Stimulated activated CD8-positive, alpha-beta memory T cell treated with anti-CD3 and anti-CD28 coated beads, Interleukin-2, amount 100 ng/mL, for 48 hours (primary cell): ENCODE results near the gene TNP1.

Experiments used
- DNase-seq, 2 donors: peaks; one replicate each; pipeline ENCODE4 v3.0.0-alpha.2; 2020; ENCODE audit warnings: low read depth in 2 of 2

TNP1 gene, protein sequence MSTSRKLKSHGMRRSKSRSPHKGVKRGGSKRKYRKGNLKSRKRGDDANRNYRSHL

DNA sequence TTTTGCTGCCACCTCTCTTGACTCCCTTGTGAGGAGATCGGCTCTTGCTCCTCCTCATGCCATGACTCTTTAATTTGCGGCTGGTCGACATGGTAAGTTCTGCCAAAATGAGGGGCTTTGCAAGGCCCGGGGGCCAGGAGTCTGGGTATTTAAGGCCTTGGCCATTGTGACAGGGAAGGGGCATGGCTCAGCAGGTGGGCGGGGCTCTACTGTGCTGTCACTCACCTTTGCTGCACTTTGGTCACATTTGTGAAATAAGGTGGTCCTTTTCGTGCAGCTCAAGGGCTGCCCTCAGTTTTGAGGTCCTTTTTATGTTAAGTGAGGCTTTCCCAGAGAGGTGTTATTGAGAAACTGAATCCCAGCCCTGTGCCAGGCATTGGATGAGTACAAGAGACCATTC lies at the start of gene TNP1:
Gene TNP1, minus strand, starts transcription at position 121 of the 400 bp plus-strand sequence. Its CDS starts 30 bp downstream, at position 91.
- DNase-seq, result no peak

DNA sequence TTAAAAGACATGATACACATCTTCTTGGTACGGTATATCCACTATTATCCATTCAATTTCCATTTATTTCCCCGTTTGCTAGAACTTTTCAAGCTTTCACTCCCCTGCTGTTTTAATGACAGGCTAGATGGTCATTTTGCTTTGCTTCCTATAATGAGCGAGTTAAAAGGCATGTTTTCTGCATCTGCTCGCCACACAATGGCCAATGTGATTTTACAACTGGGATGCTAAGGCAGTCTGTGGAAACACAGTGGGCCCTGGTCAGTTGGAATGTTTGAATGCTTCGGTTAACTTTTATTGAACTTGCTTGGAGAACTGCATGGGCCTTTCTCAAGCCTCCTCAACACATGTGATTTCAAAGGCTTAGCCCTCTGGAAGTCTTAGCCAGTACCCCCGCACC lies 48.4 kb upstream of the TNP1 start:
- DNase-seq, result no peak

DNA sequence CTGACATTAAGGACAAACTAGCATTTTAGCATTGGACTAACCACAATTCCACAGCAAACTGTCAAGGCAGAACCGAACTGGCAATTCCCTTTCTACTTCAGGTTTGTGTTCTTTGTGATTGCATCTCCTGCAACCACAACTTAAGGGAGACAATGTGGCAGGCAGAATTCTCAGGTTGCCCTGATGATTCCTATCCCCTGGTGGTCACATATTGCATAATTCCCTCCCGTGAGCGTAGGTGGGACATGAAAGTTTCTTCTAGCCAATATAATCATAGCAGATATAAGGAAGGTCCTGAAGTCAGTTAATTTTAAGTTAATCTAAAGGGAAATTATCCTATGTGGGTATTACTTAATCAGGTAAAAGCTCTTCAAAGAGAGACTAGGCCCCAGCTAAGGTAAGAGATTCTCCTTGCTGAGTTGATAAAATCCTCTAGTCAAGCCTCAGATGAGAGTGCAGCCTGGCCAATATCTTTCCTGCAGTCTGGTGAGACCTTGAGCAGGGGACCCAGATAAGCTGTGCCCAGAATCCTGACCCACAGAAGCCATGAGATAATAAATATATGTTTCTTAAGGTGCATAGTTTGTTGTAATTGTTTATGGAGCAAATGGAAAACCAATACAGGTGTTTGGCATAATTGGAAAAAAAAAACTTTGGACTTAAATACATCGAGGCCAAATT lies 45.9 kb upstream of the TNP1 start:
- no peak for DNase-seq

DNA sequence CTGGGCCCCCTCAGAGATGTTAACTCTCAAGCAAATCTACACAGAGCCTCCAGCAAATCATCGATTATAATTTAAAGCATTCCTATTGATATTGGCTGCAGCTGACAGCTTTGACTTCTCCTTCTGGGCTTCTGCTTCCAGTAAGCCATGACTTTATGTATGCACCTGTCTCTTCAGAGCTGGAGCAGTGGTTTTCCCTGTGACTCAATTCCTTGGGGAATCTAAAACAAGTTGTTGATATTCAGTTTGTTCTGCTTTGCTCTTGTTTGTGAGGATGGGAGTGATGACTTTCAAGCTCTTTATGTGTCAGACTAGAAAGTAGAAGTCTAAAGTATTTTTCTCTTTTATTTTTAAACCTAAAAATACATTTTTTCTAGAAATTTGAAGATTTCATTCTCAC lies 45.1 kb upstream of the TNP1 start:
- DNase-seq, result no peak

DNA sequence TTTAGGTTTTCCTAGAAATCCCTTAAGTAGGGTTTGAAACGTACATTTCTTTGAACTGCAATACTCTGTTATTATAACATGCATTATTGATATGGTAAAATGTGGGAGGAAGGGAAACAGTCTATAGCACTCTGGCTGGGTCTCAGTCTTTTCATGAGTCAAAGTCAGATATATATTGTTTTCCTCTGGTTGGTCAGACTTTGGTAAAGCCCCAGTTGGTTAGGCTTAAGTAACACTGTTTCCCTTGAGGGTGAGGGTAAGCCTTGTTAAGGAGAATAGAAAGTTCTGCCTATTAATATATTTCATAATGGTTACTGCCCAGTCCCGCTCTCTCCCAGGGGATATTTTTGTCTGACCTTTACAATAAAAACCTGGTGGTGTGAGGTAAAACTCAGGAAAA lies 44.7 kb upstream of the TNP1 start:
- DNase-seq, result no peak

DNA sequence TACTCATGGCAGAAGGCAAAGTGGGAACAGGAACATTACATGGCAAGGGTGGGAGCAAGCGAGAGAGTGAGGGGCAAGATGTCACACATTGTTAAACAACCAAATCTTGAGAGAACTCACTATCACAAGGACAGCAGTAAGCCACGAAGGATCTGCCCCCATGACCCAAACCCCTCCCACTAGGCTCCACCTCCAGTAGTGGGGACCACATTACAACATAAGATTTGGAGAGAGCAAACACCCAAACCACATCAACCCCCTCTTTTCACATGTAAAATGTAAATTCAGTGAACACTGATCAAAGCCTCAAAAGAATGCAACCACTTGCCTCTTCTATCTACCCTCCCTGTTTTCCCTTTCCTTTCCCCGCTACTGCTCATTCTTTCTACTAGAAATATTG lies 43.6 kb upstream of the TNP1 start:
- no peak for DNase-seq

DNA sequence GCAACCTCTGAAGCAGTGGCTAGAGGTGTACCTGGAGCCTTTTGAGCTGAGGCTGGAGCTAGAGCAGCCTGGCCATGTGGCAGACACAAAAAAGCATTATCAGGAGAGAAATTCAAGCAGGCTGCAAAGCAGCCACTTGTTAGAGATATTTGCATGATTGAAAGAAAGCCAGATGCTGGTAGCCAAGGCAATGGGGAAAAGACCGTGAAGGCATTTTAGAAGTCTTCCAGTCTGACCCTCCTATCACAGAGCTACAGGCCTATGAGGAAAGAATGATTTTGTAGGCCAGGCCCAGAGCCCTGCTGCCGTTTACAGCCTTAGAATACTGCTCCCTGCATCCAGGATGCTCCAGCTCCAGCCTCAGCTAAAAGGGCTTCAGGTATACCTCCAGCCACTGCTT lies 41.4 kb upstream of the TNP1 start:
- no peak for DNase-seq

DNA sequence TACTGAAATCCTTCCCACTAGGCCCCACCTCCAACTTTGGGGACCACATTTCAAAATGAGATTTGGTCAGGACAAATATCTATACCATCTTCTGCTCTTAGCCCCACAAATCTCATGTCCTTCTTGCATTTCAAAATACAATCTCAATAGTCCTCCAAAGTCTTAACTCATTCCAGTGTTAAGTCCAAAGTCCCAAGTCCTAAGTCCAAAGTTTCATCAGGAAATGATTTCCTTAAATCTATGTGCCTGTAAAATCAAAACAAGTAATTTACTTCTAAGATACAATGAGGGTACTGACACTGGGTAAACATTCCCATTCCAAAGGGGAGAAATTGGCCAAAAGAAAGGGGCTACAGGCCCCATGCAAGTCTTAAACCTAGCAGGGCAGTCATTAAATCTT lies 40.5 kb upstream of the TNP1 start:
- DNase-seq, result no peak

DNA sequence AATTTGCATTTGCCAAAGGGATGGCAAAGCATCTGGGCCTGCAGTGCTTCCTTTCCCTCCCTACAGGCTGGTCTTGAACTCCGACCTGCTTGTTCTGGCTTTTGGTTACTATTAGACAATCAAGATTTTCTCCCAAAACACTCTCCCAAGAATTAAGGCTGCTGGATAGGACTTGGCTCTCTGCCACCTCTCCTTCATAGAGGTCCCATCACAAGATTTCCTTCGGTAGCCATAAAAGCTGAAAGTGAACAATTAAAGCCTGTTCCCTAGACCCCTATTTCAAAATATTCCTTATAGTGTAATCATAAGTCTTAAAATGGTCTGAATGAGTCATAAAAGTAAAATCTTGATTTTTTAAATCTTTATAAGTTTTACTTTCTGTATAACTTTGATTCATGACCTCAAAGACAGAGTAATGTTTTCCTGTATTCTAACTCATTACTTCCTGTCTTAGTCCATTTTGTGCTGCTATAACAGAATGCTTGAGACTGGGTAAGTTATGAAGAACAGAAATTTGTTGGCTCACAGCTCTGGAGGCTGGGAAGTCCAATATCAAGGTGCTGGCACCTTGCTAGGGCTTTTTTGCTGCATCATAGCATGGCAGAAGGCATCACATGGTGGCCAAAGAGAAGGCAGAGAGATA lies 37.8 kb upstream of the TNP1 start:
- no peak for DNase-seq

DNA sequence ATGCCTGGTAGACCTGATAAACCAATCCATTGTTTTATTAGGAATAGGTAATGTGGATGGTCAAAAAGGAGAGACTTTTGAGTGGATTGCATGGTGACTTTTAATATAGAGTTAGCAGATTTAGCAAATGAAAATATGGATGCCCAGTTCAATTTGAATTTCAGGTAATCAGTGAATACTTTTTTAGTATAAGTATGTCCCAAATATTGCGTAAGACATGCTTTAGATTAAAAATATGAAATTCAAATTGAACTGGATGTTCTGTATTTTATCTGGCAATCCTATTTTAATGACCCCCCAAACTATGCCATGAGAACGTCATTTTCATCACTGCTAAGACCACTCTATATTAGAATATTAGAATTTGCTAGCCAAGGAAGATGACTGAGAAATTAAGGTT lies 30.3 kb upstream of the TNP1 start:
- no peak for DNase-seq

DNA sequence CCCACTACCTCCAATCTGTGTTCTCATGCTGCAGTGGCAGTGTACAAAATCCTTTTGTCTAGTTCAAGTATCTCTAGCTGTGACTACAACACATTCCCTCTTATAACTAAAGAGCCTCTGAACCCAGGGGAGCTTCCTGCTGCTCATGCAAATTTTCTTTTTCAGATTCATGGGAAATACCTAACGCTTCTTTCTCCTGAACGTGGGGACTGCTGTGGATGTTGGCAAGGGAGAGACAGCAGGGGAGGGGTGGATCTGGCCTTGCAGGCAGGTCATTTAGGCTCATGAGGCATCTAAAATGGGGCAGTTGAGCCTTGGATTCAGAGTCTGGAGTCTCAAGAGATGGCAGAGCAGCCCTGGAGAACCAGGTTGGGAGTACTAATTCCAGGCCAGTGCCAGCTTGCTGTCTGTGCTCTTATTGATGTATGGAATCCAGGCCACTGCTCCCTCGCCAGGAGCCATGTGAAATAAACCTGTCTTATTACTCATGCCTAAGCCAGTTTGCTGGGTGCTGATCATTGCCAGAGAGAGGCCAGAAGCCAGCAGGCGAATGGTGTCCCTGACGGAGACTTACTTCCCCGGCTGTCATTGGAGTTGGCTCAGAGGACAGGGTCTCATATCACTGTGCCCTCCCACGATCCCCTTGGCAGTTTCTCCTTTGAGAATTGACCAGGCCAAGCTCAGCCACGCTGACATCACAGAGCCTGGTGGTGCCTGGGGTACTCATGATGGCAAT lies 29.2 kb upstream of the TNP1 start:
- no peak for DNase-seq

DNA sequence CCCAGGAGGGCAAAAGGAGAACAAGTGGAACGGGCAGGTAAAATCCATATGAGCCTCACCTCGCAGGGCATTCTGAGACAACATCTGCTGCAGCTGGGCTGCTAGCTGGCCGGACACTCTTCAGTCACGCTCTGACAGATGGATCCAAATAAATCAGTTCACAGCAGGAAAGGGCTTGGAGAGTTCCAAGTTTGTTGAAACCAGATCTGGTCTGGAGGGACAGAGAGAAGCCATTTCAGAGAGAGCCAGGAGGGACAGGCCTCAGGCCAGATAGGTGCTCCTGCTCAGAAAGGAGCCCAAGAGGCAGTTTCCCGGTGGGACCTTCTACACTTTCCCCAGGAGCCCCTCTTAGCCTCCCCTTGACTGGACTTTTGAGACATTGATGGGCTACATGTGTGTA lies 28.2 kb upstream of the TNP1 start:
- DNase-seq, result no peak

DNA sequence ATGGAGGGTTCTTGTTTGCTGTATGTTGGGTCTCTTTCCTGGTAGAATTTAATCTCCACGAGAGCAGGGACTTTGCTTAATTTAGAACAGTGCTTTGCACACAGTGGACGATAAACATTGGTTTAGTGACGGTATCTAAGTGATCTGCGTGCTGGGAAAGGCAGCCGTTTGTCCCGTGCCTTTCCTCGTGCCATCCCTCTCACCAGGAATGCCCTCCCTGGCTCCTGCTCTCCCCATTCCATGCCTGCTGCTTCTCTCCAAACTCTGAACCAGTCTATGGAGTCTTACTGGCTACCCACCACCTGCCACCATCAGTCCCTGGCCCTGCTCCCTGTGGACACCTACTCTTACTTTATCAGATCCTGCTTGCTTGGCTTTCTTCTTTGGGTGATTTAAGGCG lies 27.3 kb upstream of the TNP1 start:
- no peak for DNase-seq

DNA sequence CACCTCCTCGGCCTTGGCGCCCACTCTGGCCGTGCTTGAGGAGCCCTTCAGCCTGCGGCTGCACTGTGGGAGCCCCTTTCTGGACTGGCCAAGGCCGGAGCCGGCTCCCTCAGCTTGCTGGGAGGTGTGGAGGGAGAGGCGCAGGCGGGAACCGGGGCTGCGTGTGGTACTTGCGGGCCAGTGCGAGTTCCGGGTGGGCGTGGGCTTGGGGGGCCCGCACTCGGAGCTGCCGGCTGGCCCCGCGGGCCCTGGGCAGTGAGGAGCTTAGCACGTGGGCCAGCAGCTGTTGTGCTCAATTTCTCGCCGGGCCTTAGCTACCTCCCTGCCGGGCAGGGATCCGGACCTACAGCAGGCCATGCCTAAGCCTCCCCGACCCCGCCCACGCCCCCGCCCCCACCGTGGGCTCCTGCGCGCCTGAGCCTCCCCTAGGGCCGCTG lies 25.3 kb upstream of the TNP1 start:
- no peak for DNase-seq

DNA sequence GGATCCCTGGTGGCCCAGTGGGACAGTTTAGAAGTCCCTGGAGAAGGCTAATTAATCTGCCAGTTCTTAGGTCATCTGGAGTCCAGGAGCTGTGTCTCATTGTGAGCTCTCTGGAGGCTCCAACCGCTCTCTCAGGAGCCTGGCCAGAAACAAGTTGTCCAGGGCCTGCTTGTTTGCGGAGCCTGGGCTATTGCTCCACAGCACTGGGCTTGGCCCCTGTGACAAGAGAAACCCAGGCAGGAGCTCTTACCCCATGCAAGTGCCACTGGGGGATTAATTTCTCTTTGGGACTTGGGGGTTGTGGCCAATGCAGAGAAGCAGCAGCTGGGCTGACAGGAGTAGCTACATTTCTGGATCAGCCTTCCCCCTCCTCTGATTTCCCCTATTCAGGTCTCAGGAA lies 24.5 kb upstream of the TNP1 start:
- DNase-seq, result no peak

DNA sequence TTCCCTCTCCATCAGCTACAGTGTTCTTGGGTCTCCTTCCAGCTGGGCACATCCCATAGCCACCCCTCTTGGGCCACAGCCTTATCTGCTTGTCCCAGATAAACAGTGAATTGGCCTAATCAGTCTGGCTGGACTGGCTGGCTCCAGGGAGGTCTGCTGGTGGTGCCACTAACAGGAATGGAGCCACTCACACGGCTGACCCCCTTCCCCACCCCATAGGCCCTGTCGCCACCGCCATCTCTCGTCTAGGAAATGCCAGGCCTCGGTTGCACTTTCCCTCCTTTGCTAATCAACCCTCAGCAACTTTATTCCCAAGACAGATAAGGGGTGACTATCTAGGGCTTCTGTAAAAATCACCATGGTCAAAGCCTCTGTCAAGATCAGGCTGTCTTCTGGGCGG lies 23.0 kb upstream of the TNP1 start:
- DNase-seq, result no peak

DNA sequence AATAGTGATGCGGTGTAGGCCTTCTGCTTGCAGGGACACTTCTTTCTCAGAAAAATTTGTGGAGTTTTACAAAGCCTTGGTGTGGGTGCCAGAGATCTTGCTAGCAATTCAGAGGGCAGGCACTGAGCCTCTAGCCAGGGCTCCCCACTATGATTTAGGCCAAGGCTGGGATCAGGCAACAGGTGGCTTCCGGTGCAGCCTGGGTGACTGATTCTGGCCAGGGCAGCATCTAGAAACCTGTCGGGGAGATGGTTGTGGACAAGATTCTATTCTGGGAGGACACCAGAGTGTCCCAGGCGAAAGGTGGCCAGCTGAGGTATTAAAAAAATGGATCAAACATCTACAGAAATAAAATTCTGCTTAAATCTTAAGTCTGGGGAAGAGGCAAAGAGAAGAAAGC lies 21.5 kb upstream of the TNP1 start:
- no peak for DNase-seq

DNA sequence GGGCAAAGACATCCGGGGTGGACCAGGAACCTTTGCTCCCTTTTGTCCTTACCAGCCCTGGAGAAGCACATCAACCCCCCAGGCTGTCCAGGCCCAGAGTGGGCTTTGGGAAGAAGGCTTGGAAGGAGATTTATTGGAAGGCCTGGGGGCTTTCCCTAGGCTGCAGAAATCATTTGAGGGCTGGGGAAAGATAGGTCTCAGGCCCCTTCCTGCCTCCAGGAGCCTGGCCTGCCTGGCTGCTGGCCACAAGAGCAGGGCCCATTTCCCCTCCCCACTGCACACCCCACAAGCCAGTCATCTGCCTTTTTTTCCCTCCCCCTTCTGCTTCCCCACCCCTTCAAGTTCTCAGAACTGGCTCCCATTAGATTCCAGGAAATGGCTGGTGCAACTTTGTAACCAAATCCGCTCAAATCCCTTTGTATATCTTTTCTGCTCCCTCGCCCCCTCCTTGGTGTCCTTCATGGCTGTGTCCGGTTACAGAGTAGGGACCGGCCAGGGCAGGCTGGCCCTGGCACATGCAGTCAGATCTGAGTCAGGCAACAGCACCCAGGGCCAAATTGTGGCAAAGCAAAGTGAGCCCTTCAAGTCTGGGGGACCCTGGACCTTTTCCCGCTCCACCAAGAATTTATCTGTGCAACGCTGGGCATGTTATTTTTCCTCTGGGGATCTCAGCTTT lies 20.8 kb upstream of the TNP1 start:
- DNase-seq, result no peak

DNA sequence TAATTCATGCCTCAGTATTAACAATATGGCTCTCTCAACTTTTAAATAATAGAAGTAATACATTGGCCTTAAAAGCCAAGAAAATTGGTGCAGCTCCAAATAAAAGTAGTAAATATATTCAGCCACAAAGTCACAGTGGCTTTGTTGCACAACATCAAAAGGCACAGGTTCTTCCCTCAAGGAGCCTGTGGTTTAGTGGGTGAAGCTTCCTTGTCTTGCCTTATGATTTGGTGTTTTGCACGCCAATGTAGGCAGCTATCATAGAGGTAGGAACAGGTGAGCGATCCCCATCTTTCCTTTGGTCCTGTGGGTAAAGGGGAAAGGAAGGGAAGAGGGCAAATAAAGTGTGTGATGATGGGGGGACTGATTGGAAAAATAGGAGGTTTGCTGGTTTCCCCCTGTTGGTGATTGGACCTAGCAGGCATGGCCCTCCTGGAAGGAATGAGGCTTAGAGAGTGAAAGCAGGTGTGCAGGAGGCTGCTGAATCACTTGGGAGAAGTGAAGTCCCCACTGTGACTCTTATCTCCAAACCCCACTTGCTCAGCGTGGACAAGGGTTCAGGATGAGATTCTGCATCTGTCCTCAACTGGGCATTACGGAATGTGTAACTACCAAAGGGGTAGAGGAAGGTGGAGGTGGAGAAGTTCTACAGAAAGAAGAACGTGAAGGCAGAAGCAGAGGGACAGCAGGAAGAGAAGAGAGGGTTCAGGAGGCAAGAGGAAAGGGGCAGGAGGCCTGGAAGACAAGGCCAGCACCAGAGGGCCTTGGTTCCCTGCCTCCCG lies 20.1 kb upstream of the TNP1 start:
- no peak for DNase-seq

DNA sequence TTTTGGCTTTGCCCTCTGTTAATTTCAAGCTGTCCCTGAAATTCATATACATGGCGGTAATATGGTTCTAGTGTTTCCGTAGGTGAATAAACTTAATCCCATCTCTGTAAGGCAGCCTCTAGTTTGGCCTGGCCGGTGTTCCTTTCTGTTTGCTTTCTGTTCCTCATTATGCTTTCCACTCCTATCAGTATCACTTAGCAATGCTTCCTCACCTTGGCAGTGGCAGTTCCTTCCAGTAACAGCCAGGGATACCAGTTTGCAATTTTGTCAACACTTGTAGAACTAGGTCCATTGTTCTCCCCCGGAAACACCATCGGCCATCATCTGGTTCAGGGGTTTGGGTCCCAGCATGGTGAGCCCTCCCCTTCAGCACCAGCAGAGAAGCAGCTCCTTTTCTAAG lies 18.2 kb upstream of the TNP1 start:
- no peak for DNase-seq

DNA sequence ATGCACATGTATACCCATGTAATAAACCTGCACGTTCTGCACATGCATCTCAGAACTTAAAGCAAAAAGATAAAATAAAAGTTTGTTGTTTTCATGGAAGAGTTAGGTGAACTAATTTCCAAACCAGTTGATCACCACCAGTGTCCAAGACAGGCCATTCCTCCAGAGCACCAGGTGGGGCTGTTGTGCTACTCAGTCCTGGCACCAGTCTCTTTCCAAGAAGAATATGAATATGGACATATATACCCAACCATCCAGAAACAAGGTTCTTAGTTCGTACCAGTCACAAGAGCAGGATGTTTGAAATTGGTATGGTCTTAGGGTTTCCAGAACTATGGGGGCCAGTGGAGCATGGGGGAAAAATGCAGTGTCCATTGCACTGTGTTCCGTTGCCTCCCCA lies 17.2 kb upstream of the TNP1 start:
- no peak for DNase-seq

DNA sequence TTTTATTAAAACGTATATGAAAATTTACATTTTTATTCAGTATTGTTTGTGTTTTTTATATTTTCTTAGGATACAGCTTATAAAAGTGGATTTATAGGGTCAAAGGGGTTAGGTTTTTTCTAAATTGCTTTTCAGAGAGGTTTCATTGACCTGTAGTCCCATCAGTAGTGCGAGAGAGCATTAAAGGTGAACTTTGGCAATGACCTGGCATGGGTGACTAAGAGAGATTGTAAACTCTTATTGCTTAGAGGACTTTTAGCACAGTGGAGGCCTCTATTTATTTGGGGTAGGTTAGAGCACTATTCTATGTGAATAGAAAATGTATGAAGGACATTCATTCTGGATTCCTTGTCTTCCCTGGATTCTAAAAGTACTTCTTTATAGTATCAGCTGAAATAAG lies 16.0 kb upstream of the TNP1 start:
- no peak for DNase-seq
